Mucosa of descending colon (tissue), 3 donors: ENCODE data around the gene PVALB. TPM values are rescaled to one million over a fixed set of nuclear protein-coding genes. Genes with fewer than 3 reads are reported as not detected.

Experiments
- ATAC-seq: fragments of 200-7000 bp; cut with Tn5 transposase; one replicate; pipeline ENCODE4 v1.9.1; 2020; ENCODE audit warnings: mild to moderate bottlenecking, moderate library complexity
- DNase-seq, 3 donors: peaks; one replicate each; pipeline ENCODE4 v3.0.0-alpha.2; 2020
- H3K36me3 ChIP-seq: fragments of 200-600 bp; one replicate; pipeline ENCODE4 v1.8.0; 2021; ENCODE audit warnings: low read depth, mild to moderate bottlenecking
- H3K4me1 ChIP-seq: fragments of 200-600 bp; one replicate; pipeline ENCODE4 v1.8.0; 2021; ENCODE audit warnings: low read depth, mild to moderate bottlenecking
- H3K4me3 ChIP-seq: fragments of 200-600 bp; one replicate; pipeline ENCODE4 v1.8.0; 2021; ENCODE audit warnings: mild to moderate bottlenecking
- H3K9me3 ChIP-seq: fragments of 200-600 bp; one replicate; pipeline ENCODE4 v1.8.0; 2021; ENCODE audit warnings: mild to moderate bottlenecking
- CTCF ChIP-seq: fragments of 200-600 bp; IDR thresholded peaks from one replicate; pipeline ENCODE4 v1.8.0; 2022; ENCODE audit warnings: antibody characterized with exemption, mild to moderate bottlenecking
- intact Hi-C, 2 donors: fragments of 100-400 bp; cut with DNase I in 1 of 2; cut with micrococcal nuclease in 1 of 2; formaldehyde crosslinking; loops; one replicate each; pipeline versions ENCODE4 v1.11.0 to v1.11.1; 2022; cut with DNase I, micrococcal nuclease
- long read RNA-seq, 2 donors: library from polyadenylated mRNA; unstranded; transcript quantifications; one replicate each; pipeline ENCODE4 v2.0.0, GENCODE V29; 2019 to 2021
- total RNA-seq, 3 donors: library from RNA; stranded (reverse); fragmentation: NEBNext Ultra II Directional in 2 of 3; extraction: Animal tissue kit (Norgen Biotek cat#: 25700) in 2 of 3; gene quantifications; one replicate each; pipeline versions ENCODE4 v1.2.1 to v1.2.4, GENCODE V29; 2021 to 2023
- donor health status: DM: no; HTN: no; CAD: no; lungs with moderate emphysema.
- donor health status: DM: no; HTN: no; CAD: no.
- donor health status: DM: no; HTN: yes; CAD: no.

Gene PVALB, protein sequence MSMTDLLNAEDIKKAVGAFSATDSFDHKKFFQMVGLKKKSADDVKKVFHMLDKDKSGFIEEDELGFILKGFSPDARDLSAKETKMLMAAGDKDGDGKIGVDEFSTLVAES
- total RNA-seq: not detected
- long read RNA-seq, donor 1: 0 reads
- long read RNA-seq, donor 2: 0 reads

DNA sequence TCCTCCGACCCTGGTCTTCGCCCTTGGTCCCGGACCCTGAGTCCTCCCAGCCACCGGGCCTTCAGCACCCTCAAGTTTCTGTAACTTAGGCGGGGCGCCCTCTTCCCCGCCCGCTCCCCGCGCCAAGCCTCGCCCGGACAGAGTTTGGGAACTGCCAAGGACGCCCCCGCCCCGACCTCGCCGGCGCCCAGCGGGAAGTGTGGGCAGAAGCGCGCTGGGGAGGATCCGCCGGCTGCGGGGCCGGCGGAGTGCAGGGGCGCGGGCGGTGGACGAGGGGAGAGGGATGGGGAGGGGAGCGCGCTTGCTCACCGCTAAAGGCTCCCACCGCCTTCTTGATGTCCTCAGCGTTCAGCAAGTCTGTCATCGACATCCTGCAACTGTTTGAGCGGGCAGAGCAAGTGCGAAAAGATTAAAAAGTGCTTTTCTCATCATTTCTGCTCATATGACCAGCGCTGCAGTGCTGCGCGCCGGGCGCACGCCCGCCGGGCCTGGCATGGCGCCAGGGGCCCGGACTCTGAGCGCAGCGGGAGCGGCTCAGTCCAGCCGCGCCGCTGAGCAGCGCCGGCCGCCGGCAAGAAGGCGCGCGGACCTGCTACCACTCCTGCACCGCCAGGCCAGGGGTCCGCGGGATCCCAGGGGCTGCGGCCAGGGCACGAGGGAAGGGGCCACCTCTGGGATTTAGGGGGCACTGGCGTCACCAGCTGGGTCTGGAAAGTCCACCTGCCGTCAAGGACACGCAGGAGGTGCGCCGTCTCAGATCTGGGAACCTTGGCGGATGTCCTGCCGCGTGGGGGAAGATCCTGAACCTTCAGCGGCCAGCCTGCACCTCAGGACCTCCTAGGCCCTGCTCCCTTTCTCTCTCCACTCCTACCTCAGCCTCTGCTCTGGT lies at the start of gene PVALB:
Gene PVALB, minus strand, starts transcription at position 400 of the 889 bp plus-strand sequence. Its CDS starts 30 bp downstream, at position 370.
- no peaks in the 10 kb centered on the region for H3K36me3 ChIP-seq
- TF ChIP-seq CTCF: no peak
- peak in 2 of 3 donors; percentile 11 to 40 for DNase-seq
- no peak within 1 kb of the TSS for H3K4me3 ChIP-seq
- no peaks in the 10 kb centered on the region for H3K9me3 ChIP-seq
- peak; percentile 77 for ATAC-seq
- H3K4me1 ChIP-seq: peaks cover 7% of the 10 kb centered on the region
- intact Hi-C loops: no loop called here

DNA sequence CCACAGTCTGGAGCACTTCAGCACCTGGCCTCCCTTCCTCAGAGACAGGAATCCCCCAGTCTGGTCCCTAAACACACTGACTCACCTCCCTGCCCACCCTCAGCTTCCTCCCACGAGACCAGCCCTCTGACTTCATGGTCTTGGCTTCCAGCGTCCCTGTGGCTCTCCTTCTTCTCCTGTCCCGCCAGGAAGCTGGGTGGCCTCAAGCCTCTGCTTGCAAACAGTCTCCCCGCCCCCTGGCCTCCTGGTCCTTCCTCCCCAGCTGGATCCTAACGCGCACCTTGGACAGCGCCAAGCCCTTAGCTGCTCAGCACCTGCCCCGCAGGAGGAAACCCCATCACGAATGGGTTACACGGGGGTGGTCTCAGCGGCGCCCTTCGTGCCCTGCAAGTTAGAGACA lies 48.5 kb upstream of the PVALB start:
- ATAC-seq: no peak
- Histone ChIP-seq H3K4me3 (no peak overlapping the region), H3K9me3 (no peaks in the 10 kb centered on the region), H3K36me3 (no peaks in the 10 kb centered on the region), H3K4me1 (peaks cover 5% of the 10 kb centered on the region)
- intact Hi-C loops: no loop called here
- TF ChIP-seq CTCF: no peak
- no peak for DNase-seq

- no peak for TF ChIP-seq CTCF
- DNase-seq (no peak), ATAC-seq (no peak)
- H3K4me3 ChIP-seq: no peak overlapping the region
- H3K4me1 ChIP-seq: peaks cover 5% of the 10 kb centered on the region
- no peaks in the 10 kb centered on the region for H3K36me3 ChIP-seq
- no peaks in the 10 kb centered on the region for H3K9me3 ChIP-seq
- intact Hi-C loops: no loop called here
These were observed 47.8 kb upstream of the PVALB start for GRCh38 chr22:36864454-36865215.

- Histone ChIP-seq H3K36me3 (no peaks in the 10 kb centered on the region), H3K4me1 (peaks cover 5% of the 10 kb centered on the region), H3K9me3 (no peaks in the 10 kb centered on the region), H3K4me3 (no peak overlapping the region)
- TF ChIP-seq CTCF: no peak
- intact Hi-C loops: no loop called here
- DNase-seq: no peak
- ATAC-seq: no peak
These were observed 47.1 kb upstream of the PVALB start for GRCh38 chr22:36863979-36864378.

GRCh38 chr22:36863281-36863680 lies 46.4 kb upstream of the PVALB start:
- TF ChIP-seq CTCF: no peak
- ATAC-seq (no peak), DNase-seq (no peak)
- Histone ChIP-seq H3K9me3 (no peaks in the 10 kb centered on the region), H3K4me1 (peaks cover 5% of the 10 kb centered on the region), H3K4me3 (no peak overlapping the region), H3K36me3 (no peaks in the 10 kb centered on the region)
- intact Hi-C loops: no loop called here
